T-helper 17 cell (primary cell): ENCODE data around the gene XPOT. TPM values are rescaled to one million over a fixed set of nuclear protein-coding genes. Genes with fewer than 3 reads are reported as not detected.

ENCODE experiments used
- ATAC-seq: fragments of 150-1000 bp; cut with Tn5 transposase; 2 replicates; pipeline ENCODE4 v1.10.0; 2021; ENCODE audit warnings: mild to moderate bottlenecking, moderate library complexity
- DNase-seq, 3 donors: peaks; one replicate each; pipeline versions ENCODE4 v3.0.0 to v3.0.0-alpha.2; 2020 to 2021
- H3K9me3 ChIP-seq: one replicate; pipeline ENCODE4 v1.7.0; 2013; ENCODE audit warnings: low read length, mild to moderate bottlenecking; ENCODE audit not compliant: control insufficient read depth, poor library complexity, severe bottlenecking
- H3K27ac Mint-ChIP-seq: one replicate; pipeline ENCODE4 v1.8.0; 2022; ENCODE audit warnings: mild to moderate bottlenecking, moderate library complexity, mixed read lengths
- H3K27me3 Mint-ChIP-seq: one replicate; pipeline ENCODE4 v1.8.0; 2022; ENCODE audit warnings: mixed read lengths
- H3K36me3 Mint-ChIP-seq: one replicate; pipeline ENCODE4 v1.8.0; 2022; ENCODE audit warnings: low read depth, mixed read lengths
- H3K4me1 Mint-ChIP-seq: one replicate; pipeline ENCODE4 v1.8.0; 2022; ENCODE audit warnings: mild to moderate bottlenecking, mixed read lengths
- H3K4me3 Mint-ChIP-seq: one replicate; pipeline ENCODE4 v1.8.0; 2022; ENCODE audit warnings: mild to moderate bottlenecking, moderate library complexity, mixed read lengths
- total RNA-seq, 4 donors: library from RNA in 2 of 4; stranded (reverse) in 2 of 4; gene quantifications; one replicate each; pipeline ENCODE4 v1.2.3 and lab custom pipeline; 2022 to 2026

Gene XPOT
- total RNA-seq, 2 donors from 2014 or later: 58.2 to 61.6 TPM

GRCh38 chr12:64440100-64440499 lies 35.9 kb downstream of the XPOT start:
- Mint-ChIP-seq H3K4me1 (peaks cover 16% of the 10 kb centered on the region), H3K4me3 (no peak overlapping the region), H3K27me3 (no peaks in the 10 kb centered on the region), H3K36me3 (peaks cover 16% of the 10 kb centered on the region), H3K27ac (no peak overlapping the region)
- no peak for ATAC-seq
- no peak for DNase-seq
- no peaks in the 10 kb centered on the region for H3K9me3 ChIP-seq

DNA sequence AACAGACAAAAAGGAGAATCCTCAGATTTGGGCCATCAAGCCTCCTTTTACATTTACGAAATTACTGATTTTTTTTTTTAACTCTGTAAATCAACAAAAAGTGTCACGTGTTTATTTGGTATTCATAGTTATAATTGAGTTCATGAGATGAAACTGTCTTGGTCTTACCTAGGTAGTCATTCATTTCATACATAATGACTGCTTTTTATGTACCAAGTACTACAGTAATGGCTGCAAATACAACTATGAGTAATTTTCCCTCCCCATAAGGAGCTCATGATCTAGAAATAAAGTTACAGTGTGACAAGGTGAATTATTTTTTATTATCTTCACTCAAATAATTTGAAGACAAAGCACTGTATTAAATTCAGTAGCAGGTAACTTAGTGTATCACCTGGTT lies 41.3 kb downstream of the XPOT start:
- no peaks in the 10 kb centered on the region for H3K9me3 ChIP-seq
- Mint-ChIP-seq H3K36me3 (peaks cover 11% of the 10 kb centered on the region), H3K4me3 (no peak overlapping the region), H3K4me1 (peaks cover 21% of the 10 kb centered on the region), H3K27me3 (no peaks in the 10 kb centered on the region), H3K27ac (no peak overlapping the region)
- DNase-seq (no peak), ATAC-seq (no peak)

DNA sequence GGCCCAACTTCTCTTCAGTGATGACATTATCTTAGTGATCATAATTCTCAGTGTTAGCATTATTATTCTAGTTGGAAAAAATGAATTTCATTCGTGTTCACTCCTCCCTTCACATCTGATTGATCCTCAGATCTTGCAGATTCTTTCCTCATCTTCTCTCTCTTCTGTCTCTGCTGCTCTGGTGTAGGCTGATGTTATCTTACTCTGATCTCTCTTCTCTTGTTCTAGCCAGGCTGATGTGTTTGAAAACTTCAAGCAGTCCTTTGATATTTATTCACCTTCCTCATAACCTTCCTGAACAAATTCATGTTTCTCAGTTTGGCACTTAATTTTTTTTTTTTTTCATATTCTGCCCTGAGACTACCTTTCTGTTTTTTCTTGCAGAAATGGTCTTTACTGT lies 42.1 kb downstream of the XPOT start:
- Mint-ChIP-seq H3K36me3 (peaks cover 11% of the 10 kb centered on the region), H3K27me3 (no peaks in the 10 kb centered on the region), H3K4me1 (peaks cover 29% of the 10 kb centered on the region), H3K4me3 (no peak overlapping the region), H3K27ac (peak overlapping the region; percentile 72)
- no peaks in the 10 kb centered on the region for H3K9me3 ChIP-seq
- ATAC-seq (no peak), DNase-seq (no peak)

- peak overlapping the region; percentile 32 for H3K27ac Mint-ChIP-seq
- peaks cover 35% of the 10 kb centered on the region for H3K4me1 Mint-ChIP-seq
- DNase-seq: no peak
Measured at GRCh38 chr12:64450057-64450640, 46.0 kb downstream of the XPOT start.

DNA sequence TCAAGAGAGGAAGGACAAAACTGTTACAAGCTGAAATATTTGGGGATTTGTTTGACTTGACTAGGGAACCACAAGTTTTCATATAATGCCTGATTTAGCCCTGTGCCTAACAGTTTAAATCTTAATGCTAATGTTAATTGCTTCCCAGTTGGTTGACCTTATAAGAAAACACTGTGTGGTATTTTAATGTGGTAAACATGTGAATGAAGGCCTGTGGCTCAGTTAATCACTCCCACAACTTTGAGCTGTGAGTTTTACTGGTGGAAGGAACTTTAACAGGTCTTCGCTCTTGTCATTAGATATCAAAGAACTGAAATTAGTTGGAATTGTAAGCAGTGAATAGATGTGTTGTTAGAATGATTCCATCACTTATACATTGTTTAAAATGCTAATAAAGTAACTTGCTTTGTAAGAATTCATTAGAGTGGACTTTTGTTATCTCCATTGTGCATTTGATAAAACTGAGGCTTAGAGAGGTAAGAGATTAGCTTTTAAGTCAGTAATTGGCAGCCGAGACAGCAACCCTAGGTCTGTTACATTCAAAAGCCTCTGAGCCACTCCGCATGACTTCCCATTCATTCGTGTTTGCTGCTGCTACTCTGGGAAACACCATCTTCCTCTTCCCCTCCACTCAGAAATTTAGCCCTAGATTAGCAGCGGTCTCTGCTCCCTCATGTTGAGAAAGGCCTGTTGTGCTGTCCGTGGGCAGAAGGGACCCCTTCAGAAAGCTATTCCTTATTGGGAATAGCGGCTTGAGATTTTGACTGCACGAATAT lies 46.7 kb downstream of the XPOT start:
- peak overlapping the region; percentile 57 for H3K4me3 Mint-ChIP-seq
- H3K4me1 Mint-ChIP-seq: peaks cover 38% of the 10 kb centered on the region
- no peak for DNase-seq
- H3K36me3 Mint-ChIP-seq: peaks cover 7% of the 10 kb centered on the region
- no peaks in the 10 kb centered on the region for H3K27me3 Mint-ChIP-seq
- no peak for ATAC-seq
- H3K27ac Mint-ChIP-seq: peak overlapping the region; percentile 96
- H3K9me3 ChIP-seq: no peaks in the 10 kb centered on the region

More at GRCh38 chr12:64450057-64450640, 46.0 kb downstream of the XPOT start:
- Mint-ChIP-seq H3K36me3 (peaks cover 6% of the 10 kb centered on the region), H3K27me3 (no peaks in the 10 kb centered on the region), H3K4me3 (peak overlapping the region; percentile 52)
- H3K9me3 ChIP-seq: no peaks in the 10 kb centered on the region
- ATAC-seq: peak; percentile 34

DNA sequence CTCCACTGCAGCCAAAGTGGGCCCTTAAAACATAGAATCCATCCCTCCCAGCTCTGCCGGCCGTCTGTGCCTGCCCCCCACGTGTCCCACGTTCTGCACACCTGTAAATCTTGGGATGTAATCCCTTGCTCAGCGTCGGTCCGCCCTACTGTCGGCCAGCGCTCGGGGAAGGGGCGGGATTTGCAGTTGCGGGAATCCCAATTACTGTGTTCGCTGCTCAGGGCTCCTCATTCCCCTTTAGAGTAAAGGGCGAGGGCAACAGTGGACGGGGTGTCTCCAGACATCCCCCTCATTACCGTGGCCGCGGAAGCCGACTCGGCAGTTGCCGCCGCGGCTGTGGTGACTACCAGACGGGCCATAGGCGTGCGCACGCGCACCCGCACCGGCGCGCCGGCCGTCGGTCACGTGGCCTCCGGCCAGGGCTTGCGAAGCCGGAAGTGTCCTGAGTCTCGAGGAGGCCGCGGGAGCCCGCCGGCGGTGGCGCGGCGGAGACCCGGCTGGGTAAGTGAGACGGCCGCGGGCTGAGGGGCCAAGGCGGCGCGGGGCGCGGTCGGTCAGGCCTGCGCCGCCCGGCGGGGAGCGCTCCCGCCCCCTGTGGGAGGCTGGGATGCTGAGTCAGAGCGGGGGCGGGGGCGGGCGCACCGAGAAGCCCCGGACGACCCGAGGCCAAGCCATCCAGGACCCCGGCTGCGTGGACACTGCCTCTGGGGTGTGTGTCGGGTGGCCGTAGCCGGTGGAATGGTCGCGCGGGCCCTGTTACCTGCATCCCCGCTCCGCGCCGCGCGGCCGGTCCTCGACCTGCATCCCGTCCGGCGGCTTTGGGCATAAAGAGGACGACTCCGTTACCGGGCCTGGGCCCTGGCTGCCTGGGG lies 47.7 kb downstream of the XPOT start, which contains the start of gene TBK1:
Gene TBK1 (plus strand): TSS at position 434 of the 872 bp plus-strand sequence. CDS start 3,751 bp downstream, outside the sequence.
- Mint-ChIP-seq H3K4me3 (peak within 1 kb of the TSS; percentile 94), H3K27ac (peak within 1 kb of the TSS; percentile 96), H3K4me1 (peaks cover 34% of the 10 kb centered on the region), H3K36me3 (peaks cover 4% of the 10 kb centered on the region), H3K27me3 (no peaks in the 10 kb centered on the region)
- H3K9me3 ChIP-seq: no peaks in the 10 kb centered on the region
- DNase-seq (peak; percentile 27 to 57 (median 53)), ATAC-seq (peak; percentile 70)

GRCh38 chr12:64452559-64453329 lies 48.6 kb downstream of the XPOT start:
- peak; percentile 35 for ATAC-seq
- Mint-ChIP-seq H3K4me1 (peaks cover 42% of the 10 kb centered on the region), H3K4me3 (peak overlapping the region; percentile 94), H3K27me3 (no peaks in the 10 kb centered on the region), H3K36me3 (peaks cover 4% of the 10 kb centered on the region), H3K27ac (peak overlapping the region; percentile 96)
- no peak for DNase-seq
- H3K9me3 ChIP-seq: no peaks in the 10 kb centered on the region

DNA sequence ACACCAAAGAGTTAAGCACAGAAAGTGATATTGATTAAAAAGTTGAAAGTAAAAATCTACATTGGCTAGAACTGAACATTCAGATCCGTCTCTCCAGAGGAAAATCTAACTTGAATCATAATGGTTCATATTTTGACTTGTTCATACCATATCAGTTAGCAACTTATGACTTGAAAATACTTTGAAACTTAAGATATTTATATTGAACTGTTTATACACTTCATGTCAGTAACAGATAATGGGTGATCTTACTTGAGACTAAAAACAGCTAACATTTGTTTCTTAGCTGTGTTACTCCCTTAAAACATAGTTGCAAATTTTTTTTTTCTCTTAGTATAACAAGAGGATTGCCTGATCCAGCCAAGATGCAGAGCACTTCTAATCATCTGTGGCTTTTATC lies 51.3 kb downstream of the XPOT start:
- Mint-ChIP-seq H3K4me1 (peaks cover 52% of the 10 kb centered on the region), H3K4me3 (no peak overlapping the region), H3K27ac (peak overlapping the region; percentile 99), H3K36me3 (peaks cover 4% of the 10 kb centered on the region), H3K27me3 (no peaks in the 10 kb centered on the region)
- no peak for ATAC-seq
- H3K9me3 ChIP-seq: no peaks in the 10 kb centered on the region
- DNase-seq: no peak

DNA sequence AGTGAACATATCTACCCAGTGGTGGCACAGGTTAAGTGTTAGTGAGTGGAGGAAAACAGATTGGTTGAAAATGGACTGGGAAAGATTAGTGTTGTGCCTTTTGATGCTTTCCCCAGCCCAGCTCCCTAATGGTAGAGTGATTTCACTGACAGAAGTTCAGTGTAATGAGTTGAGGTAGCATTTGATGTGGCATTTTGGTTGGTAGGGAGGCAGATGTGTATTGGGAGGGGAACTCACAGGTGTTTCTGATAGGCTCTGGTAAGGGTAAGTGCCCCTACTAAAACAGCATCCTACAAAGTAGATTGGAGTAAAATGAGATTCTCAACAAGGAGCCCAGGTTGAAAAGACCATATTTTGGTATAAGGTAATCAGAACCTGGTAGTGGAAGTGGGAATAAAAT lies 51.9 kb downstream of the XPOT start:
- DNase-seq (no peak), ATAC-seq (peak; percentile 46)
- Mint-ChIP-seq H3K4me3 (peak overlapping the region; percentile 77), H3K27ac (peak overlapping the region; percentile 99), H3K36me3 (peaks cover 4% of the 10 kb centered on the region), H3K4me1 (peaks cover 46% of the 10 kb centered on the region), H3K27me3 (no peaks in the 10 kb centered on the region)
- H3K9me3 ChIP-seq: no peaks in the 10 kb centered on the region

DNA sequence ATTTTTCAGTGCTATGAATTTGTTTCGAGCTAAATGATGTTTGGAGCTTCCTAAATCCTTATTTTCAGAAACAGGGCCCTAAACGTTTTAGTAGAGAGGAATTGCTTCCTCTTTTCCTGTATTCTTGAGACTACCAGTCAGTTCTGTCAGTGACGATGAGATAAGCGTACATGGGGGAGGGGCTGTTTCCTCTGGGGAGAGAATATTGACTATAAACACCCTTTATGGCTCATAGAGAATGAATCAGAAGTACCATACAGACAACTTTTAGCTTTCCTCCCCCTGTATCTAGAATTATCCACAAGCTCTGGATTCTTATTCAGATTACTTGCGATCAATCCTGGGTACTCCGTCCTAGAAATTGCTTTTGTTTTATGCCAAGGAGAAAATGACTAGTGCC lies 52.8 kb downstream of the XPOT start:
- no peaks in the 10 kb centered on the region for H3K9me3 ChIP-seq
- ATAC-seq: no peak
- no peak for DNase-seq
- H3K4me1 Mint-ChIP-seq: peaks cover 41% of the 10 kb centered on the region
- H3K27ac Mint-ChIP-seq: peak overlapping the region; percentile 99
- H3K4me3 Mint-ChIP-seq: no peak overlapping the region
- no peaks in the 10 kb centered on the region for H3K27me3 Mint-ChIP-seq
- peaks cover 4% of the 10 kb centered on the region for H3K36me3 Mint-ChIP-seq

DNA sequence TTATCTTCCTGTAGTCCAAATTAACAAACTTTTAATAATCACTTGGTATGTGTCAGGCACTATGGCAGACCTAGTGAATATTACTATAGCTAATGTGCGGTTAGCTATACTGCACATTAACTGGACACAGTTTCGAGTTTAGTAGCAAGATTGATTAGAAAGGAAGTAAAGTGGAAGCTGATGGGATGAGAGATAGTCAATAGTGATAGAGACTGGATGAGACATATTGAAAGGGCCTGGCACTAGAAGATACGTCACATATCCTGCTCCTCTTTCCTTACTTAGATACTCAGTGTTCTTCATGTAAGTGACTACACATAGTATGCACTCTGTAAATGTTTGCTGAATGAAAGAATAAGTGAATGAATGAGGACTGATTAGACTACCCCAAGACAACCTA lies 53.3 kb downstream of the XPOT start:
- peaks cover 41% of the 10 kb centered on the region for H3K4me1 Mint-ChIP-seq
- H3K36me3 Mint-ChIP-seq: peaks cover 4% of the 10 kb centered on the region
- H3K27me3 Mint-ChIP-seq: no peaks in the 10 kb centered on the region
- ATAC-seq (no peak), DNase-seq (no peak)
- H3K9me3 ChIP-seq: no peaks in the 10 kb centered on the region
- peak overlapping the region; percentile 99 for H3K27ac Mint-ChIP-seq
- H3K4me3 Mint-ChIP-seq: peak overlapping the region; percentile 13

DNA sequence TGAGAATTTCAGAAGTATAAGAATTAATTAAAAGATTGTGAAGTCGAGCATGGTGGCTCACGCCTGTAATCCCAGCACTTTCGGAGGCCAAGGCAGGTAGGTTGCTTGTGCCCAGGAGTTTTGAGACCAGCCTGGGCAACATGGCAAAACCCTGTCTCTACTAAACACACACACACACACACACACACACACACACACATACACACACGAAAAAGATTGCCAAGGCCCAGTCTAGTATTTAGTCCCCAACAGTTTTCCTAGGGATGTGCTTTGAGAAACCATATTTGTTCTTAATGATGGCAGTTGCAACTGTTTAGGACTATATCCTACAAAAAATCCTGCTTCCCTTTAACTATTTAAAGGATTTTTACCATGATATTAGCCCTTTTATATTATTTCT lies 53.7 kb downstream of the XPOT start:
- H3K9me3 ChIP-seq: no peaks in the 10 kb centered on the region
- peaks cover 38% of the 10 kb centered on the region for H3K4me1 Mint-ChIP-seq
- ATAC-seq (no peak), DNase-seq (no peak)
- no peak overlapping the region for H3K4me3 Mint-ChIP-seq
- peaks cover 4% of the 10 kb centered on the region for H3K36me3 Mint-ChIP-seq
- no peaks in the 10 kb centered on the region for H3K27me3 Mint-ChIP-seq
- H3K27ac Mint-ChIP-seq: peak overlapping the region; percentile 99
